Left renal pelvis (tissue), 4 donors: Measurements from ENCODE around the gene CGN. TPM values are rescaled to one million over a fixed set of nuclear protein-coding genes. Genes with fewer than 3 reads are reported as not detected.
"Not testable (repeated sequence)": the region's sequence is repeated elsewhere in the genome, so short reads cannot be mapped to it uniquely, and the experiment has no call there.

Experiments
- DNase-seq, 4 donors: peaks; one replicate each; pipeline ENCODE4 v3.0.0-alpha.2; 2013; ENCODE audit warnings: low read depth in 4 of 4, low spot score in 3 of 4
- polyA plus RNA-seq, 4 donors: library from polyadenylated mRNA; unstranded; fragments of 120-200 nt; gene quantifications; one replicate each; pipeline ENCODE4 v1.2.1, GENCODE V29; 2013; ENCODE audit not compliant: insufficient read length in 4 of 4

The CGN gene
- polyA plus RNA-seq, 4 donors: 6.6 to 54.1 (median 41.1) TPM

DNA sequence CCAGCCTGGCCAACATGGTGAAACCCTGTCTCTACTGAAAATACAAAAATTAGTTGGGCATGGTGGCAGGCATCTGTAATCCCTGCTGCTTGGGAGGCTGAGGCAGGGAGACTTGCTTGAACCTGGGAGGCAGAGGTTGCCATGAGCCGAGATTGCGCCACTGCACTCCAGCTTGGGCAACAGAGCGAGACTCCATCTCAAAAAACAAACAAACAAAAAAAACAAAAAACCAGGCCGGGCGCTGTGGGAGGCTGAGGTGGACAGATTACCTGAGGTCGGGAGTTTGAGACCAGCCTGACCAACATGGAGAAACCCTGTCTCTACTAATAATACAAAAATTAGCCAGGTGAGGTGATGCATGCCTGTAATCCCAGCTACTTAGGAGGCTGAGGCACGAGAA is 11.2 kb downstream of the CGN start:
- not testable (repeated sequence) for DNase-seq

DNA sequence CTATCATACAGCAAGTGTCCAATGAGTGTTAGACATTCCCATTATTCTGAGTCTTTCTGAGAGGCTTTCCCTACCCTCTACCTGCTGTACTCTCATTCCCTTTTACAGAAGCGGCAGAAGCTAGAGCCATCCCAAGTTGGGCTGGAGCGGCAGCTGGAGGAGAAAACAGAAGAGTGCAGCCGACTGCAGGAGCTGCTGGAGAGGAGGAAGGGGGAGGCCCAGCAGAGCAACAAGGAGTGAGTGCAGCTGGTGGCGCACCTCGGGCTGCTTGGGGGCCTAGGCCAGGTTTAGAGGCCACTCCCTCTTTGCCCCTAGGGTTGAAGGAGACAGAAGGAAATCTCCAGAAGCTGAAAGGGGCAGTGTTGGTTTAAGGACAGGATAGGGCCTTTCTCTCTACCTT is 12.1 kb downstream of the CGN start:
- no peak for DNase-seq

DNA sequence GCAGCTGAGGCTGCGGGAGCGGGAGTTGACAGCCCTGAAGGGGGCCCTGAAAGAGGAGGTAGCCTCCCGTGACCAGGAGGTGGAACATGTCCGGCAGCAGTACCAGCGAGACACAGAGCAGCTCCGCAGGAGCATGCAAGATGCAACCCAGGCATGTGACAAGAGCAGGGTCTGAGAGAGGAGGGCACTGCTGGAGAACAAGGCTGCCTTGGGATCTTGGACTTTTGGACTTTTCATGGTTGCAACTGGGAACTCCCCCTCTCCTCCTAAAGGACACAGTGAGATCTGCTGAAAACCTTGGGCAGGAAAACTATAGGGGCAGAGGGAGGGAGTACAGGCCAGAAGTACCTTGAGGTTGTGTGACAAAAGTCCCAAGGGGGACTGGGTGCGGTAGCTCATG is 13.5 kb downstream of the CGN start:
- no peak for DNase-seq

DNA sequence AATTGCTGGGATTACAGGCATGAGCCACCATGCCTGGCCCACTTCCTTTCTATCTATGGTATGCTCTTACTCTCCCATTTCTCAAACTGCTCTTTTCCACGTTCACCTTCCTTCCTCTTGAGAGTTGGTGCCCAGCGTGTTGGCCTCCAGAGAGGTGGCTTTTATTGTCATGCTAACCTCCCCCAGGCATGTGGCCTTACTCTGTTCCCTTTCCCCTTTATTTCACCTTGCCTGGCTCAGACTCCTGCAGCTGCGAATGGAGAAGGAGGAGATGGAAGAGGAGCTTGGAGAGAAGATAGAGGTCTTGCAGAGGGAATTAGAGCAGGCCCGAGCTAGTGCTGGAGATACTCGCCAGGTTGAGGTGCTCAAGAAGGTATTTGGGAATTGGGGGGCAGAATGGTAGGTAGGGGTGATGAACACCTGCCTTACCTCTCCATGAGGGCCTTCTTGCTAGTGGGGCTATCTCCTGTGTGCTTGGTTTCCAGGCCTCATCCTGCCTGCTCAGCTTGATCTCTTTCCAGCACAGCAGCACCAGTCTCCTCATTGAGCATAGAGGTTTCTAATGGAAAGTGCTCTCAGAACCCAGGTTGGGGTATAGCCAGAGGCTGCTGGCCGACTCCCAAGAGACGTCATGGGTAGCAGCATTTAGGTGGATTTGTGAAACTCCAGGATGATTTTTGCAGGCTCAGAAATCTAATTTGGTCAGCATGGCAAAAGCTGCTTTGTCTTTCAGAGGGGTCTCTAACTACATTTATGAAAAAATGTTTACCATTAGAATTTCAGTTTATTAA is 15.7 kb downstream of the CGN start:
- DNase-seq: no peak

DNA sequence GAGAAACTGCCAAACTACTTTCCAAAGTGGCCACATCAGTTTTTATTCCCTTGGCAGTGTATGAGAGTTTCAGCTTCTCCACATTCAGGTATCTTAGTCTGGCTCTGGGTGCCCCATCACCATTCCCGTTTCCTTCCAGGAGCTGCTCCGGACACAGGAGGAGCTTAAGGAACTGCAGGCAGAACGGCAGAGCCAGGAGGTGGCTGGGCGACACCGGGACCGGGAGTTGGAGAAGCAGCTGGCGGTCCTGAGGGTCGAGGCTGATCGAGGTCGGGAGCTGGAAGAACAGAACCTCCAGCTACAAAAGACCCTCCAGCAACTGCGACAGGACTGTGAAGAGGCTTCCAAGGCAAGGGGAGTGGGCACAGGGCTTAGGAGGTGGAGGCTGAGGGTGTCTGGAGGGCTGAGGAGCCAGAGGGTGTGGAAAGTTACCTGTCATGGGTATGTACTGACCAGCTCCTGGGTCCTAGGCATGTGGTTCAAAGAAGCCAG is 18.1 kb downstream of the CGN start:
- no peak for DNase-seq

DNA sequence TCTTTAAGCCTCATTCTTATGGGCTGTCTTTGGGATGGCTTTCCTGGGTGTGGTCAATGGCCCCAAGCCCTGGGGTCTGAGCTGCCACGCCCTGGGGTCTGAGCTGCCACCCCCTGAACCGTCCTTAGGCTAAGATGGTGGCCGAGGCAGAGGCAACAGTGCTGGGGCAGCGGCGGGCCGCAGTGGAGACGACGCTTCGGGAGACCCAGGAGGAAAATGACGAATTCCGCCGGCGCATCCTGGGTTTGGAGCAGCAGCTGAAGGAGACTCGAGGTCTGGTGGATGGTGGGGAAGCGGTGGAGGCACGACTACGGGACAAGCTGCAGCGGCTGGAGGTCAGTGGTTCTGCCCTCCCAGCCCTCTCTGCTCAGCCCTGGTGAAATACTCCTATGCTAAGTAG is 18.6 kb downstream of the CGN start:
- DNase-seq: no peak

DNA sequence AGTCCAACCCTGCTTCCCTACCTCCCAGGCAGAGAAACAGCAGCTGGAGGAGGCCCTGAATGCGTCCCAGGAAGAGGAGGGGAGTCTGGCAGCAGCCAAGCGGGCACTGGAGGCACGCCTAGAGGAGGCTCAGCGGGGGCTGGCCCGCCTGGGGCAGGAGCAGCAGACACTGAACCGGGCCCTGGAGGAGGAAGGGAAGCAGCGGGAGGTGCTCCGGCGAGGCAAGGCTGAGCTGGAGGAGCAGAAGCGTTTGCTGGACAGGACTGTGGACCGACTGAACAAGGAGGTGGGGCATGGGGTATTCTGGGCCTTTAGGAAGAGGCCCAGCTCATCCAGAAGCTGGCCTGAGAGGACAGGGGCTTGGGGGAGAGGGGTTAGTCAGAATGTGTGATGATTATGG is 19.3 kb downstream of the CGN start:
- DNase-seq: no peak

DNA sequence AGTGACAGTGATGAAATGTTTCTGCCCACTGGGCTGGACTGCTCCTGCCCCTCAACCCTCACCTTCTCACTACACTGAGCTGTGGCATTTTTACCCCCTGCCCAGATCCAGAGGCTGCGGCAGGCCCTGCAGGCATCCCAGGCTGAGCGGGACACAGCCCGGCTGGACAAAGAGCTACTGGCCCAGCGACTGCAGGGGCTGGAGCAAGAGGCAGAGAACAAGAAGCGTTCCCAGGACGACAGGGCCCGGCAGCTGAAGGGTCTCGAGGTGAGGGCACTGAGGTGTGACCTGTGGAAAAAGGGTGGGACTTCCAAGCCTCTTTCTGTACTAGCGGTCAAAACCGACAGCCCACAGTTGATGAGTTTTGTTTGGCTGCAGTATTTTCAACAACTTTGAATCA is 22.7 kb downstream of the CGN start:
- no peak for DNase-seq

DNA sequence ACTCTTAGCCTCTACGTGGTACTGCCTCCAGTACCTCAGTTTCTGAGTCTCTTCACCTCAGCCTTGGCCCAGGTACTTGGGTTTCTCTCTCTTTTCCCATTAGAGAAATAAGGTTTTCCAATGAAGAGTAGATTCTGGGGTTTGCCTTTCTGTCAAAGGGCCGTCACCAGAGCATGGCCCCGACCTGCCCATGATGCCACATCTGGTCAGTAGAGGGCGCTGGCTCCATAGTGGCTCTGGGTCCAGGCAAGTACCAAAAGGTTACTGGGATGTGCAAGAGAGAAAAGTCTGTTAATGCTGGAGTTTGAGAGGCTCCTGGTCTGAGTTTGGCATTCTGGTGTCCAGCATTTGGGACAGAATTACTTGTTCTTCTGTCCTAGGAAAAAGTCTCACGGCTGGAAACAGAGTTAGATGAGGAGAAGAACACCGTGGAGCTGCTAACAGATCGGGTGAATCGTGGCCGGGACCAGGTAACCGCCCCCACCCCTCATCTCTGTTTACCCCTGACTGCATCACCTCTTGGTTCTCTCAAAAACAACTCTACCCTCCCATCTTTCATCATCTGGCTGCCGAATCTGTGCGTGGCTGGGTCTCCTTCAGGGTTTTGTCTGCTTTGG is 23.6 kb downstream of the CGN start:
- DNase-seq: no peak

DNA sequence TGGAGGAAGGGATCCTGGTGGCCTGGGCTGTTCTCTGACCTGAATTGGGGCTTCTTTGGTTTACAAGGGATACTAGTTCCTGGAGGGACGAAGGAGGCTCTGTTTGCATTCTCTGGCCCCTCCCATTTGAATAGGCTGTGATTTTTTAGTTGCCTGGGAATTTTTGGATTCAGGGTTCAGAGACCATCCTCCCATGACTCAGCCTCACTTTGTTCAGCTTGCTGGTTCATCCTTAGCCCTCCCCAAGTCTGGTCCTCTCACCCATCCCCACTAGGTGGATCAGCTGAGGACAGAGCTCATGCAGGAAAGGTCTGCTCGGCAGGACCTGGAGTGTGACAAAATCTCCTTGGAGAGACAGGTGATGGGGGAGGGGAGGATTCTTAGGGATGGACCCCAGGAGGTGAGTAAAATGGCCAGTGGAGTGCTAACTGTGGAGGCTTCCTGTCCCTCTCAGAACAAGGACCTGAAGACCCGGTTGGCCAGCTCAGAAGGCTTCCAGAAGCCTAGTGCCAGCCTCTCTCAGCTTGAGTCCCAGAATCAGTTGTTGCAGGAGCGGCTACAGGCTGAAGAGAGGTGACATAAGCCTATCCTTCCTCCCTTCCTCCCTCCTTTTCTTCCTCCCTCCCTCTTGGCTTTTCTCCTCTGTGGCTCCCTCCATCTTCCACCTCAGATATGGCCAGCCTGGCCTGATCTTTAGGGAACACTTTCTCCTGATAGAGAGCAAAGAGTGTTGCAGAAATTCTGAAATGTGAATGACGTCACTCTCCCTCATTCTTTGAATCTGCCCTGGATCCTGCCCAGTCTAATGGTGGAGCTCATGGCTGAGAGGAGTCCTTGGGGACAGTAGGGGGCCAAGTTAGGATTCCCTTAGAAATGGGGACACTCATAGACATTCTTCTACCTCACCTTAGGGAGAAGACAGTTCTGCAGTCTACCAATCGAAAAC is 24.4 kb downstream of the CGN start:
- no peak for DNase-seq

DNA sequence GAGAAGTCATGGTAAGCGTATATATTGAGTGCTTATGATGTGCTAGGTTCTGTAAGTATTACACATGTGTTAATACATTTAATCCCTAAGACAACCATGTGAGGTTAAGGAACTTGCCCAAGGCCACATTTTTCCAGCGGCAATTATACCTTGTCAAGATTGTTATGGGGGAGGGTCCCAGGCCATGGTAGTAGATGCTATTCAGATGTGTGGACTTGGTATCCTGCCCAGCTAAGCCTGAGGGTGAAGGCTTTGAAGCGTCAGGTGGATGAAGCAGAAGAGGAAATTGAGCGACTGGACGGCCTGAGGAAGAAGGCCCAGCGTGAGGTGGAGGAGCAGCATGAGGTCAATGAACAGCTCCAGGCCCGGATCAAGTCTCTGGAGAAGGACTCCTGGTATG is 25.3 kb downstream of the CGN start:
- no peak for DNase-seq

DNA sequence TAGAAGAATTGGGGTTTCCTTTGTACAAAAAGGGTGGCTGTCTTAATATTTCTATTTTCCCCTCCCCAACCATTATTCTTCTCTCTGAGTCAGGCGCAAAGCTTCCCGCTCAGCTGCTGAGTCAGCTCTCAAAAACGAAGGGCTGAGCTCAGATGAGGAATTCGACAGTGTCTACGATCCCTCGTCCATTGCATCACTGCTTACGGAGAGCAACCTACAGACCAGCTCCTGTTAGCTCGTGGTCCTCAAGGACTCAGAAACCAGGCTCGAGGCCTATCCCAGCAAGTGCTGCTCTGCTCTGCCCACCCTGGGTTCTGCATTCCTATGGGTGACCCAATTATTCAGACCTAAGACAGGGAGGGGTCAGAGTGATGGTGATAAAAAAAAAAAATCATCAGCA is 25.9 kb downstream of the CGN start:
- DNase-seq: no peak

DNA sequence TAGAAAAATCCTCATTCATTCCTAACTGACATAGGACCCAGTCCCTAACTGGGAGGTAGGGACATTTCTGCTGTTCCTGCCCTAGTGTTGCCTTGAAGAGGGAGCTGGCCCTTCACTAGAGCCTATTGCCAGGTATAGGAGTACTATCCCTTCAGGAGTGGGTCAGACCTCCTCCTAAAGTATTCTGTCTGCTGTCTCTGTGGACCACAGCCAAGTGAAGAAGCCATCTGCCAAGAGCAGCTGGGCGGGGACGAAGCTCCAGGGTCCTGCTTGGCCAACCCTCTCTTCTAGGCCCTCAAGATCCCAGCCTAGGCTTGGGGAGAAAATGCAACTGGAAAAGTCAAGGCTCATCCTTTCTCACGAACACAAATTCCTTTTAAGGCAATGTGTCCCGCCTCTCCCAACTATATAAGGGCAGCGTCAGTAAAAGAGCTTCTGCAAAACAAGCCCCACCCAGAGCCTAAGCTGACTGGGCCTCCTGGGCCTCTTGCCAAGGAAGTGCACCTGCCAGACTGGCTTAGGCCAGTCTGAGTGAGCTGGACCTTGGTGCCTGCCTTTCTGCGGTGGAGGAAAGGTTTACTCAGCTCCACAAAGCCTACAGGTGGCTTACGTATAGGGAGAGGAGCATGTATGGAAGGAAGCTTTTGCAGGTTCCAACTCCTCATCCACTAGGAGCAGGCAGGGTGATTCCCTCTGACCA is 28.3 kb downstream of the CGN start:
- peak in 1 of 4 donors; percentile 57 for DNase-seq

DNA sequence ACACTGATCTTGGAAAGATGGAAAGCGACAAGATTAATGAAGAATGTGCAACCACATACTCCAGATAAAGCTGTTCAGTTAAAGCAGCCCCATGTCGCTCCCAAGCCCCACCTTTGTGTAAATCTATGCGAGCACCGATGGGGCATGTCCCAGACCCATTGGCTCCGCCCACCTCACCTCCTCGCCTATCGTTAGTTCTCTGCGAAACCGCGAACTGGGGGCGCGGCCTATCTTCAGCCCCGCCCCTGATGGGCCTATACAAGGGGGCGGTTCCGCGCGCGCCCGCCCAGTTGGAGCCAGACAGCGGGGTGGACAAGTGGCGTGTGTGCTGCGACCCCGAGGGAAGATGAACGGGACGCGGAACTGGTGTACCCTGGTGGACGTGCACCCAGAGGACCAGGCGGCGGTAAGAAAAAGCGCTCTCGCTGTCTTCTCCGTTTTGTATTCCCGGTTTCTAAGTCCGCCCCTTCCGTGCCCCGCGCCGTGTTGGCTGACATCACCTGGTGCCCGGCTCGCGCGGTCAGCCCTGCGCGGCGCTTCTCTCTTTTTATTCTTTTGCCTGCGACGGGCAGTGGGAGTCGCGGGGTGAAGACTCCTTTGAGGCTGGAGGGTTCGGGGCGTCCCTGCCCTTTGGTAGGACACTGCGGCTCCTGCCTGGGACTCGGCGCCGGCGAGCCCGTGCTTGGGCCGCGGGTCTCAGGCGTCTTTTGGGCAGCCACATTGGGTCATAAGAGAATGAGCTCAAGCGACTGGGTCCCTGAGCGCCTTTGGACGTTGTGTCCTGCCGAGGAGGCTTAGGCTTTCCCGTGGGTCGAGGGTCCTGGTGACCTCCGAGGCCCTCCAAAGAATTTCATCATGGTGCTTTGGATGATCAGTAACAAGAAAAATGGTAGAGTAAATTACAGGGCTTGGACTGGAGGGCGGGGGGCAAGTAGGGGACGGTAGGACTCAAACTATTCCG is 29.1 kb downstream of the CGN start, which contains the start of gene TUFT1:
TSS of gene TUFT1 (plus strand) at position 289 of the 961 bp plus-strand sequence. CDS start at position 347, 58 bp downstream.
- peak; percentile 67 to 83 (median 80) for DNase-seq

DNA sequence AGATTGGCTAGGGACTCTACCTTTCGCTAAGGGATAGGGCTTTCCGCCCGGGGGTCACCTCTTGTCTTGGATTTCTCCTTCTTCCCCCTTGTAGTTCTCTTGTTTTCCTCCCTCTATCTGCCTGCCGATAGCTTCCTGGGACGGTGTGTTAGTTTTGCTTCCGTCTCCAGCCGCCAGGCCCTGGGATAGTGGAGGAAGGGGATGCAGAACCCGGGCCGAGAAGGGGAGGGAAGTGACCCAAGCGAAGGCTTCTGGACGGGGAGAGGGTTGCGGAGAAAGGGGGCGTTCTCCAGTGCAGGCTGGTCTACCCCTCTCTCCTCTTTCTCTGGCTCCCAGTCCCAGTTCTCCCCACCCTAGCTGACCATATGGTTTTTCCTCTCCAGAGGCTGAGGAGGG is 29.8 kb downstream of the CGN start:
- DNase-seq: no peak

DNA sequence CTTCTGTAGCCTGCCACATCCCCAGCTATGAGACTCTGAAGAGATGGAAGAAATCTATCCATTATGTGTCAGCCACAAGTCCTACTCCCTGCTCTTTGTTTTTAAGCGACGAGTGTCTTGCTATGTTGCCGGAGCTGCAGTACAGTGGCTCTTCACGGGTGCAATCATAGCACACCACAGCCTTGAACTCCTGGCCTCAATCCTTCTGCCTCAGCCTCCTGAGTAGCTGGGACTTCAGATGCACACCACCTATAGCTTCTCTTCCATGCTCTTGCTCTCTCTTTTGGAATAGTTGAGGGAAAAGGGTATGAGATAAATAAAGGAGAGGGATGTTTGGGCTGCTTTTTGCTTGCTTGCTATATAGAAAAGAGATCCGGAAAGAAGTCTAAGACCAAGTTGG is 30.6 kb downstream of the CGN start:
- DNase-seq: no peak

DNA sequence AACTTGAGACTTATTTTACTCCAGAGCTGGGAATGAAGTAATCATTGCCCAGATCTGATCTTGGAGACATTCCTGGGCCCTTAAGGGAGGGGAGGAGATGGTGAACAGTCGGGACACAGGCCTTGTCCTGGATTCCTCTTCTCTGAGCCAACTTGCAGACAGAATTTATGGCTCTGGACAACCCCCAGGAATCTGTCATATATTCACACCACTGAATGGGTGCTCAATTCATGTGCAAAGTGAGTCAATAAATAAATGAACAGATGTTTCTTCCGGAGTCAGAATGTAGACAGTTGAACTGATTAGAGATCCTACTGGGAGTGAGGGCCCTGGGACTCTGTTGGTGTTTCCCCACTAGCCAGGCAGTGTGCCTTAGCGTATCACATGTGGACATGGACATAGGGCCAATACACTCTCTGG is 31.5 kb downstream of the CGN start:
- no peak for DNase-seq

DNA sequence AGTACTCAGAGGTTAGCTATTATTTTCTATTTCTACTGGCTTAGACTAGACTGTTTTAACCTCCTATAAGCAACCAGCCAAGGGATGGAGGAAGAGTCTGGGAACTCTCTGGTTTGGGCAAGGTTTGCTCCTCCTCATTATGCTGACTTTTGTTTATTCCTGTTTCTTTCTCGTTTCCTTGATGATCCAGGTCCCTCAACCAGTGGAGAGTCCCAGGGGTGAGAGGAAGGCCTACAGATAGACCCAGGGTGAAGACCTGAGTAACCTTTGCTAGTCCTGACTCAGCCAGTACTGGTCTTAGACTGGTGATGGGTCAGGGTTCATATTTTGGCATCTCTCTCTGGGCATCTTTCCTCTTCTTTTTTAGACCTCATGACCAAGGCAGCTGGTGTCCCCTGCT is 34.4 kb downstream of the CGN start:
- DNase-seq: no peak
